Measurements from ENCODE around the gene FYCO1.

FYCO1 gene

DNA sequence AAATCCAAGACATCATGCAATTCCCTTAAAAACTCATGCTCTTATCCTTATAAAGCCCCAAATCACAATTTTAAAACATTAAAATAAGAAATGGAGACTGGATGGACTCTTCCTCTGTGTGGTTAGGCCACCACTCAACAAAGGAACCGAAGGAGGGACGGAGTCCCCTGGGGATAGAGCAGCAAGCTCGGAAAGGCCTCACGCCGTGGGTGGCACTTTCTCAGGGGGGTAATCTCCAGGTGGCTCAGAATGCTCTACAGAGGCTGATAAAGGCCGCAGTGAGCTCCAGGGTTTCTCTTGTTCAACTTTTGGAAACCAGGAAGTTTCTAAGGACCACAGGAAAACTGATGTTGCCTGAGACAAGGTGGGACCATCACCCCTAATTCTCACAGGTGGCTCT, 86.1 kb downstream of the FYCO1 start:
- 85% methylated on average over 6 of the region's 6 CpGs for WGBS
- Histone ChIP-seq H3K27ac (ENCODE audit: low read depth, low read length) (no peak overlapping the region), H3K9ac (ENCODE audit: low read depth, low read length) (no peak overlapping the region), H3K27me3 (ENCODE audit: insufficient read depth, low read length) (no peaks in the 10 kb centered on the region), H3K4me3 (ENCODE audit: low read length) (no peak overlapping the region), H3K4me1 (ENCODE audit: insufficient read depth, low read length) (no peaks in the 10 kb centered on the region), H3K36me3 (ENCODE audit: insufficient read depth, low read length) (no peaks in the 10 kb centered on the region), H3K9me3 (ENCODE audit: insufficient read depth, low read depth, low read length) (no peaks in the 10 kb centered on the region)

DNA sequence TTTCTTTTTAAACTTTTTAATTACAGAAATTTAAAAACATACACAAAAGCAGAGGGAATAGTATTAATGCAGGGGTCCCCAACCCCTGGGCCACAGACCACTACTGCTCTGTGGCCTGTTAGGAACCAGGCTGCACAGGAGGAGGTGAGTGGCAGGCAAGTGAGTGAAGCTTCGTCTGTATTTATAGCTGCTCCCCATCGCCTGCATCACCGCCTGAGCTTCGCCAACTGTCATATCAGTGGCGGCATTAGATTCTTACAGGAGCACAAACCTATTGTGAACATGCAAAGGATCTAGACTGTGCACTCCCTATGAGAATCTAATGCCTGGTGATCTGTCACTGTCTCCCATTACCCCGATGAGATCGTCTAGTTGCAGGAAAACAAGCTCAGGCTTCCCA, 86.9 kb downstream of the FYCO1 start:
- Histone ChIP-seq H3K27me3 (ENCODE audit: insufficient read depth, low read length) (no peaks in the 10 kb centered on the region), H3K27ac (ENCODE audit: low read depth, low read length) (no peak overlapping the region), H3K9ac (ENCODE audit: low read depth, low read length) (no peak overlapping the region), H3K4me3 (ENCODE audit: low read length) (no peak overlapping the region), H3K4me1 (ENCODE audit: insufficient read depth, low read length) (no peaks in the 10 kb centered on the region), H3K9me3 (ENCODE audit: insufficient read depth, low read depth, low read length) (no peaks in the 10 kb centered on the region), H3K36me3 (ENCODE audit: insufficient read depth, low read length) (no peaks in the 10 kb centered on the region)
- 92% methylated on average over 7 of the region's 7 CpGs for whole genome bisulfite sequencing

DNA sequence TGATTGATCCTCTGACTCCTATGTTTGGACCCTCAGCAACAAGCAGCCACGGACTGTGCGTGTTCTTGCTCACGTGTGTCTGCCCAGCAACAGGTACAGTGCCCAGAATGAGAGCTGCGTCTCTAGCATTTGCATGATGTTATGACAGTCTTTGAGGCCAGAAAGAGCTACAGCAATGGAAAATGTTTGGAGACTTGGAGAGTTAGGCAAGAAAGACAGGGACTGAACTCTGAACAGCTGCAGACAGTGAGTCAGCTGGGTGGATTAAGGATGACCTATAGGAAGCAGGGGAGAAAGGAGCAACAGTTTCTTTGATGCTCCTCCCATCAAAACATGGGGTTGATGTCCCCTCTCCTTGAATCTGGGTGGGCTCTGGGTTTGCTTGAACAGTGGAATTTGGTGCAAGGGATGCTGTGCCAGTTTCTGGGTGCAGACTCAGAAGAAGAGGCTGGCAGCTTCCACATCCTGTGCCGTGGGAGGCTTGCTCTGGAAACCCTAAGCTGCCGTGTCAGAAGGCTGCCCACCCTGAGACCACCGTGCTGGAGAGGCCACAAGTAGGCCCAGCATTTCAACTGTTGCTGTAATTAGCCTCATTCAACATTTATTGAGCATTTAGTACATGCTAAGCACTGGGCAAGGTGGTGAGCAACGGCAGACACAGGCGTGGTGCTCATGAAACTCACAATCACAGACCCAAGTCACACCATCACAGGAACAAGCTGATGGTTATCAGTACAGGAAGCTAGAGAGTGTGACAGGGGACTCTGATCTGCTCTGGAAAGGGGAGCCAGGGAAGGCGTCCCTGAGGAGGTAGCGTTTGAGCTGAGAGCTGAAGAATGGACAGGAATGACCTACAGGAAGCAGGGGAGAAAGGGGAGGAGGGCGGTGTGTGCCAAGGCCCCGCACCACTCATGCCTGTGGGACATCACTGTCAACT, 87.6 kb downstream of the FYCO1 start:
- H3K4me1 ChIP-seq (ENCODE audit: insufficient read depth, low read length): no peaks in the 10 kb centered on the region
- H3K27me3 ChIP-seq (ENCODE audit: insufficient read depth, low read length): no peaks in the 10 kb centered on the region
- H3K9ac ChIP-seq (ENCODE audit: low read depth, low read length): no peak overlapping the region
- H3K4me3 ChIP-seq (ENCODE audit: low read length): no peak overlapping the region
- no peaks in the 10 kb centered on the region for H3K36me3 ChIP-seq (ENCODE audit: insufficient read depth, low read length)
- WGBS: 92% methylated on average over 13 of the region's 13 CpGs
- H3K27ac ChIP-seq (ENCODE audit: low read depth, low read length): no peak overlapping the region
- no peaks in the 10 kb centered on the region for H3K9me3 ChIP-seq (ENCODE audit: insufficient read depth, low read depth, low read length)

DNA sequence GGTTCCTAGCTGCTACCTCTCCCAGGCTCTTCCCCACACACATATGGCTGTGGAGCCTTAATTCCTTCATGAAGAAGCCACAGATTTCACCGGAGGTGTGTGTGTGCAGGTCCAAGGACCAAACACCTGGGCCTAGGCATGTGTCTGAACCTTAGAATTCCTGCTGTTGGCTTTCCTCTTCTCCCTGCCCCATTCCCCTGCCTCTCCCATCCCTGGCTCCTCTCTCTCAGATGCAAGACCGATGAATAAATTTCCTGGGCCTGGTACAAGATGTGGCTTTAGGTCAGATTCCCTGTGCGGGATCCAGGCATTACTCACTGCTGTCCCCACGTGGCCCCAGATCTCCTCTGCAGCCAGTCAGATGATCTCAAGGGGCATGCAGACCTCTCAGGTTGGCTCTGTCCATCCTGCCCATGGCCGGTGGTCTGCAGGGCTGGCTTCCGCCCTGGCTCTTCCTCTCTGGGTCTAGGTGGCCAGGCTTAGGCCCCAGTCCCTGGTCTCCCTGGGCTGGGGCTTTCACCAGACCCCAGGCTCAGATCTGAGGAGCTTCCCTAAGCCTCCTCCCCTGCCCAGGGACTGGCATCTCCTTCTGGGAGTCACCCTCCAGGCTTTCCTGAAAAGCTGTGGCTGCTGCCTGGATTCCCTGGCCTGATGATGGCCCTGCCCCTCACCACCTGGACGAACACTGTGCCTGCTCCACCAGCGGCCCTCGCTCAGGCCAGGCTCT, 88.8 kb downstream of the FYCO1 start:
- Histone ChIP-seq H3K27me3 (ENCODE audit: insufficient read depth, low read length) (no peaks in the 10 kb centered on the region), H3K36me3 (ENCODE audit: insufficient read depth, low read length) (no peaks in the 10 kb centered on the region), H3K4me3 (ENCODE audit: low read length) (no peak overlapping the region), H3K9ac (ENCODE audit: low read depth, low read length) (no peak overlapping the region), H3K27ac (ENCODE audit: low read depth, low read length) (no peak overlapping the region), H3K4me1 (ENCODE audit: insufficient read depth, low read length) (no peaks in the 10 kb centered on the region), H3K9me3 (ENCODE audit: insufficient read depth, low read depth, low read length) (no peaks in the 10 kb centered on the region)
- WGBS: 73% methylated on average over 9 of the region's 9 CpGs

DNA sequence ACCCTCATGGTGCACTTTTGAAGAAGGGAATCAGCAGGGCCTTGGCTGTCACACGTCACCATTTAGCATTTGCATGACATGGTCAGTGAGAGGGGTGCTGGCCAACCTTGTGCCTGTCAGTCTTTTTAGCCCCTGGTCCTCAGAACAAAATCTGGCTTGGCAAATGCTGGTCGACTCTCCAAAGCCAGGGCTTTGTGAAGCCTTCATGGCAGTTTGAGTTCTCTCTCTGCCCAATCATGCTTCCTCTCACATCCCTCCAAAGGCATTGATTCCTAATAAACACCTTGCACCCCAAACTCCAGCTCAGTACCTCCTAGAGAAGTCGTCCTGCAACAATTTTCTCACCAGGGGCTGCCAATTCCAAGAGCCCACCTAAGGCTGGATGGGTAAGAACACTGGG, 89.9 kb downstream of the FYCO1 start:
- H3K27me3 ChIP-seq (ENCODE audit: insufficient read depth, low read length): no peaks in the 10 kb centered on the region
- H3K9me3 ChIP-seq (ENCODE audit: insufficient read depth, low read depth, low read length): no peaks in the 10 kb centered on the region
- no peaks in the 10 kb centered on the region for H3K36me3 ChIP-seq (ENCODE audit: insufficient read depth, low read length)
- no peak overlapping the region for H3K27ac ChIP-seq (ENCODE audit: low read depth, low read length)
- H3K9ac ChIP-seq (ENCODE audit: low read depth, low read length): no peak overlapping the region
- WGBS: 79% methylated on average over 3 of the region's 3 CpGs
- no peak overlapping the region for H3K4me3 ChIP-seq (ENCODE audit: low read length)
- H3K4me1 ChIP-seq (ENCODE audit: insufficient read depth, low read length): no peaks in the 10 kb centered on the region

DNA sequence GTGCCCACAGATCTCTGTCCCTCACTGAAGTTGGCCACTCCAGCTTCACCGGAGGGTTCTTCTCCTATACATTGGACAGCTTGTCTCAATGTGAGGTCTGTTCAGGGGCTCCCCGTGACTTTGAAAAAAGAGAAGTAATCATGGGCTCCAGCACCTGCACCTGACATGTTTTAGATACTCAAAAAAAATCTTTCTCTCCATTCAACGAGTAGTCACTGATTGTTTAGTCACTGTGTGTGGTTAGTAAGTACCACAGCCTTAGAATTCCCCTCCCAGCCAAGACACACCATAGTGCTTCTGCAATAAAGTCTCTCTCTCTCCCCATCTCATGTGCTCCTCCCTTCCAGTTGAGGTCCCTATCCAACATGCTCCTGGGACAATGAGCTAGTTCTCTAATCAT, 90.7 kb downstream of the FYCO1 start:
- no peak overlapping the region for H3K9ac ChIP-seq (ENCODE audit: low read depth, low read length)
- H3K27me3 ChIP-seq (ENCODE audit: insufficient read depth, low read length): no peaks in the 10 kb centered on the region
- H3K9me3 ChIP-seq (ENCODE audit: insufficient read depth, low read depth, low read length): no peaks in the 10 kb centered on the region
- H3K4me1 ChIP-seq (ENCODE audit: insufficient read depth, low read length): no peaks in the 10 kb centered on the region
- H3K4me3 ChIP-seq (ENCODE audit: low read length): no peak overlapping the region
- H3K36me3 ChIP-seq (ENCODE audit: insufficient read depth, low read length): no peaks in the 10 kb centered on the region
- 91% methylated on average over 2 of the region's 3 CpGs for WGBS
- H3K27ac ChIP-seq (ENCODE audit: low read depth, low read length): no peak overlapping the region

DNA sequence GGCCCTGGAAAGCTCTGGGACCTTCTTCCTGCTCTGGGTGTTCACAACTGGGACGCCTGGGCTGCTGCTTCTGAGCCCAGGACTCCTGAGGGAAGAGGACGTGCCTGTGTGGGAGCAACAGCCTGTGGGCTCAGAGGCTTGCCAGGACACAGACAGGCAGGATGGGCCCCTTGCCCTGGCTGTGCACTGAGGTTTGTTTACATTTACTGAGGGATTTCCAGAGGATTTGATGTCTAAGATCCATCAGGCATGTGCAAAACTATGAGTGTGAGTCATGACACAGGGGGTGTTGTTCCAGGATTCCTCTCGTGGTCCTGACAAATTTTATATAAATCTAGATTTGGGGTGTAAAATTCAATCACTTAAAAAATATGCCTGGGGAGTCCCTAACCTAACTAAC, 98.7 kb downstream of the FYCO1 start:
- Histone ChIP-seq H3K9me3 (ENCODE audit: insufficient read depth, low read depth, low read length) (no peaks in the 10 kb centered on the region), H3K27me3 (ENCODE audit: insufficient read depth, low read length) (no peaks in the 10 kb centered on the region), H3K4me1 (ENCODE audit: insufficient read depth, low read length) (no peaks in the 10 kb centered on the region), H3K36me3 (ENCODE audit: insufficient read depth, low read length) (no peaks in the 10 kb centered on the region), H3K9ac (ENCODE audit: low read depth, low read length) (no peak overlapping the region), H3K27ac (ENCODE audit: low read depth, low read length) (no peak overlapping the region), H3K4me3 (ENCODE audit: low read length) (no peak overlapping the region)
- 88% methylated on average over 3 of the region's 3 CpGs for WGBS

DNA sequence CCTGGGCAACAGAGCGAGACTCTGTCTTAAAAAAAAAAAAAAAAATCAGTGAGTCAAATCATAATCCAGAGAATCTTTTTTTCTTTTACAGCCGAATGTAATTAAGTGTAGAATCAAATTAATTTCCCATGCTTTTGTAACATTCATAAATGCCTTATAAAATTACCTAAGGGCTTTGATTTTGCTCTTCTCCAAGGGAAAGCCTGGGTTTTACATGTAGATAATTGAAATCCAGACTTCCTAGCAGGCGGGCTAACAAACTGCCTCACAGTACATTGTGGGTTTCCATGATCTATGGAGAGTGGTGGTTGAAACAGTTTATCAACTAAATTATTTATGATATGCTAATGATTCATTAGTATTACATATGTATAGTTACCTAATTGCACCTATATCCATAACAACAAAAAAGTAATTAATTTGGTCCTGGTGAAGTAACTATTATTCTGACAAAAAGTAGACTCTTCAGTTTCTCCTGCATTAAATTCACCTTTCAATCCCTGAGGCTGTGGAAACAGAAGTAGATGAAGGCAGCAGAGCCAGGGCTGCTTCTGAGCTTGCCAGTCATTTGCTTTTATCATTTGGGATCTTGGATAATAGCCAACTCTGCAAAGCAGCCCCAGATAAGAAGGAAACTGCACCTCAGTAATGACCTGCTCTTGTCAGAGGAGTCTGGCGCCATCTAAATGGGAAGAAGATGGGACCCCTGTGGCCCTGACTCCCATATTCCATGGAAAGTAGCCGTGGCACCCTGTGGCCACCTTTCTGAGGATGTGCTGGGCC, 99.7 kb downstream of the FYCO1 start:
- H3K27ac ChIP-seq (ENCODE audit: low read depth, low read length): no peak overlapping the region
- WGBS: 95% methylated on average over 3 of the region's 5 CpGs
- H3K9ac ChIP-seq (ENCODE audit: low read depth, low read length): no peak overlapping the region
- H3K36me3 ChIP-seq (ENCODE audit: insufficient read depth, low read length): no peaks in the 10 kb centered on the region
- H3K4me3 ChIP-seq (ENCODE audit: low read length): no peak overlapping the region
- H3K4me1 ChIP-seq (ENCODE audit: insufficient read depth, low read length): no peaks in the 10 kb centered on the region
- no peaks in the 10 kb centered on the region for H3K27me3 ChIP-seq (ENCODE audit: insufficient read depth, low read length)
- no peaks in the 10 kb centered on the region for H3K9me3 ChIP-seq (ENCODE audit: insufficient read depth, low read depth, low read length)

DNA sequence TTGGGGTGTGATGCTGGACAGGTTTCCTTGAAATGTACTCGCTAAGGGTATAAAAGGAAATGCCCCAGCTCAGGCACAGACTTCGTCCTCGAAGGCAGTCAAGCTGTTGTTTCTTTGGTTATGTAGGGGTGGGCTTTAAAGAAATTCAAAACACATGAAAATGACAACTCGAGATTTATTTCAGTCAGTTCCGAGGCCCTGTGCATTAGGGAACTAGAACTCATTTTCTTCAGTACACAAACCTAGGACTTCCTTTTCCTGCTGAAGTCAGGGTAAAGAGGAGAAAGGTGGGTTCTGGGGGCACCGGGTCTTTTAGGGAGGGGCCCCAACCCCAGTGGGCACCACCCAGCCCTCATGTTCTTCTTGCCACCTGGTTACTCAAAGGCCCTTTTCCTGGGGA, 101.6 kb downstream of the FYCO1 start:
- no peak overlapping the region for H3K27ac ChIP-seq (ENCODE audit: low read depth, low read length)
- no peaks in the 10 kb centered on the region for H3K9me3 ChIP-seq (ENCODE audit: insufficient read depth, low read depth, low read length)
- no peaks in the 10 kb centered on the region for H3K36me3 ChIP-seq (ENCODE audit: insufficient read depth, low read length)
- no peak overlapping the region for H3K4me3 ChIP-seq (ENCODE audit: low read length)
- H3K27me3 ChIP-seq (ENCODE audit: insufficient read depth, low read length): no peaks in the 10 kb centered on the region
- WGBS: 95% methylated on average over 6 of the region's 6 CpGs
- H3K4me1 ChIP-seq (ENCODE audit: insufficient read depth, low read length): no peaks in the 10 kb centered on the region
- no peak overlapping the region for H3K9ac ChIP-seq (ENCODE audit: low read depth, low read length)

DNA sequence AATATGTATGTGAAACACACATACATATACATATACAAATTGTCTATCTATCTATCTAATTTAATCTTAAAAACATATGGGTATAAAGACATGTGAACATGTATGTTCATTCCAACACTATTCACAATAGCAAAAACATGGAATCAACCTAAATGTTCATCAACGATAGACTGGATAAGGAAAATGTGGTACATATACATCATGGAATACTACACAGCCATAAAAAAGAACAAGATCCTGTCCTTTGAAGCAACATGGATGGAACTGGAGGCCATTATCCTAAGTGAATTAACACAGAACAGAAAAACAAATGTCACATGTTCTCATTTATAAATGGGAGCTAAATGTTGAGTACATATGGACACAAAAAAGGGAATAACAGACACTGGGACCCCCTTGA, 103.5 kb downstream of the FYCO1 start:
- Histone ChIP-seq H3K9me3 (ENCODE audit: insufficient read depth, low read depth, low read length) (no peaks in the 10 kb centered on the region), H3K9ac (ENCODE audit: low read depth, low read length) (no peak overlapping the region), H3K27me3 (ENCODE audit: insufficient read depth, low read length) (no peaks in the 10 kb centered on the region), H3K27ac (ENCODE audit: low read depth, low read length) (no peak overlapping the region), H3K36me3 (ENCODE audit: insufficient read depth, low read length) (no peaks in the 10 kb centered on the region), H3K4me1 (ENCODE audit: insufficient read depth, low read length) (no peaks in the 10 kb centered on the region), H3K4me3 (ENCODE audit: low read length) (no peak overlapping the region)
- no CpG with 5 or more reads among the region's 1 CpG for WGBS

DNA sequence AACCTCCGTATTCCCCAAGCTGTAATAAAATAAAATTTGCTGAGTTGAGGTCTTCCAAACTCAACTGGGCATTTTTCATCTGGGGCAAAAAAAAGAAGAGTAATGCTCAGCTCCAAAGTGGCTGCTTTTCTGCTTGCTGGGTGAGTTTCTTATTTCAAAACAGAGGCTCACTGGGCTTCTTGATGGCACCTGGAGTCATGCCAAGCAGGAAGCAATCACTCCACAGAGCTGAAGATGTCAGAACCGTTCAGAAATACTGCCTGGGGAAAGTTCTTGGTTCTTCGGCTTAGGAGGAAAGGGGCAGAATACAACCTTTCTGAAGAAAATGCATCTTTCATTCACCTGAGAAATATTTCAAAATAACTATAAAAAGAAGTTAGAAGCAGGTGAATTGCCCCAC, 105.2 kb downstream of the FYCO1 start:
- no peak overlapping the region for H3K27ac ChIP-seq (ENCODE audit: low read depth, low read length)
- WGBS: 90% methylated on average over 3 of the region's 3 CpGs

More for the DNA sequence above, 105.2 kb downstream of the FYCO1 start:
- Histone ChIP-seq H3K4me1 (ENCODE audit: insufficient read depth, low read length) (no peaks in the 10 kb centered on the region), H3K9me3 (ENCODE audit: insufficient read depth, low read depth, low read length) (no peaks in the 10 kb centered on the region), H3K36me3 (ENCODE audit: insufficient read depth, low read length) (no peaks in the 10 kb centered on the region), H3K27me3 (ENCODE audit: insufficient read depth, low read length) (no peaks in the 10 kb centered on the region), H3K4me3 (ENCODE audit: low read length) (no peak overlapping the region), H3K9ac (ENCODE audit: low read depth, low read length) (no peak overlapping the region)
